ENCODE data around the gene PCYOX1L. TPM values are rescaled to one million over a fixed set of nuclear protein-coding genes. Genes with fewer than 3 reads are reported as not detected.

The PCYOX1L gene
- total RNA-seq, 2 donors from 2014 or later, result 3.3 to 3.9 TPM

- intact Hi-C loops (cut with DNase I, micrococcal nuclease), result no loop called here
- DNase-seq, result no peak
- no peak for ATAC-seq
Measured at GRCh38 chr5:149363936-149364335, 6.1 kb downstream of the PCYOX1L start.

DNA sequence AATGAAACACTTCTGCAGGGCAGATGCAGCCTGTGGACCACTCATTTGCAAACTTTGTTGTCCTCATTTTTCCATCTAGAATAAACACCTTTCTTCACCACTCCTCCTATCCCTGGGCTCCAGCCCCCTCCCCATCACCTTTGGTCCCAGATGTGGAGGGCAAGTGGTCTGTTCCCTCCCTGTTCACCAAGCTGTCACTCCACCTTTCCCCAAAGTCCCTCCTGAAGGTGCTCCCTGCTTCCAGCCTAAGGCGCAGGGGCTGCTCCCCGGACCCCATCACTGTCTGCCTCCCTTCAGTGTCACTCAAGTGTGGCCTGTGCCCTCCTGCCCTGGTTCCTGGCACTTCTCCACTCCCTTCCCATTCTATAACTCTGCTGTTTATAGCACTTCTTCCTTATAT lies 6.9 kb downstream of the PCYOX1L start:
- intact Hi-C loops (cut with DNase I, micrococcal nuclease), result no loop called here
- DNase-seq (no peak), ATAC-seq (no peak)

DNA sequence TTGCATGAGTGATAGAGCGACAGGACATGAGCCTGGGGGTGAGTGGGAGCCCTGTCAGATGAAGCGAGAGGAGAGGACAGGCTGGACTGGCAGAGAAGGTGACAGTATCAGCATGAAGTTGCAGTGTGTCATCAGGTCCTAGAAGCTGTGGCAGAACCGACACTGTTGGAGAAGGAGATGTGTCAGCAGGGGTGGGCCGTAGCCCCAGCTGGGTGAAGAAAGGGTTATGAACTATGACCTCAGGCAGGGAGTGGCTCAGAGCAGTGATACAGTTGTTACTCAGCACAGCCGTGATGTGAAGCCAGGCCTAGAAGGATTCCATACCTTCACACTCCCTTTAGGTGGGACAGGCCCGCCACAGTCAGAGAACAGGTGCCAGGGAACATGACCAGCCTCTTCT lies 7.6 kb downstream of the PCYOX1L start:
- ATAC-seq, result no peak
- no peak for DNase-seq
- intact Hi-C loops (cut with DNase I, micrococcal nuclease), result no loop called here

DNA sequence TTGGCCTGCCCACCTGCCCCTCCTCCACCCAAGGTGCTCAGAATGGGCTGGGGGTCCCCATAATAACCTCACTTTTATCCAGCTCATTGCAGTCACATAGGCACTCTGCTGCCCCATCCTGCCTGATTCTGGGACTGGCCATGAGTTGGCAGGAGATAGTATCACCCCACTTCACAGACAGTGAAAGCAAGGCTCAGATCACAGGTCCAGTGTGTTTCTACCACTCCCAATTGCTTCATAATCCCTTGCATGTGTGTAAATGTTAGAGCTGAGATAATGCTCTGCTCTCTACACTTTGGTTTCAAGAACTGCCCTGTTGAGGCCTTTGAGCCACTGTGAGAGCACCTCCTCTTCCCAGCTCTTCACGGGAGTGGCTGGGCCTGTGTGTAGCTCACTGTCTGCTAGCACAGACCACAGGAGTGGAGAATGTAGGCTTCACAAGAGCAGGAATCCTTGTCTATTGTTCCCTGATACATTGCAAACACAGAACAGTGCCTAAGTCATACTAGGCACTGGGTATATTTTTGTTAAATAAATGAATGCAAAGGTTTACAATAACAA lies 8.4 kb downstream of the PCYOX1L start:
- DNase-seq (no peak), ATAC-seq (no peak)
- intact Hi-C loops (cut with DNase I, micrococcal nuclease), result no loop called here

GRCh38 chr5:149367249-149367971 lies 9.6 kb downstream of the PCYOX1L start:
- DNase-seq (peak; percentile 54 to 58), ATAC-seq (peak; percentile 64)
- intact Hi-C loops (cut with DNase I, micrococcal nuclease), result no loop called here

GRCh38 chr5:149367972-149368645 lies 10.3 kb downstream of the PCYOX1L start:
- no peak for DNase-seq
- intact Hi-C loops (cut with DNase I, micrococcal nuclease), result no loop called here

GRCh38 chr5:149370878-149371277 lies 13.0 kb downstream of the PCYOX1L start:
- DNase-seq, result no peak
- no peak for ATAC-seq
- intact Hi-C loops (cut with DNase I, micrococcal nuclease), result loop anchor here in 1 of 2 donors (10.0 kb wide), 1 partner anchor 64 kb away; no protein-coding TSS in a partner anchor

More at GRCh38 chr5:149367972-149368645, 10.3 kb downstream of the PCYOX1L start:
- no peak for ATAC-seq

- intact Hi-C loops (cut with DNase I, micrococcal nuclease), result loop anchor here in 1 of 2 donors (10.0 kb wide), 1 partner anchor 63 kb away; no protein-coding TSS in a partner anchor
- peak; percentile 57 to 74 for DNase-seq
- ATAC-seq, result peak; percentile 91
Measured at GRCh38 chr5:149371296-149371962, 13.6 kb downstream of the PCYOX1L start.

GRCh38 chr5:149372076-149372795 lies 14.4 kb downstream of the PCYOX1L start:
- no peak for DNase-seq
- intact Hi-C loops (cut with DNase I, micrococcal nuclease), result loop anchor here in 1 of 2 donors (10.0 kb wide), 1 partner anchor 63 kb away; no protein-coding TSS in a partner anchor

DNA sequence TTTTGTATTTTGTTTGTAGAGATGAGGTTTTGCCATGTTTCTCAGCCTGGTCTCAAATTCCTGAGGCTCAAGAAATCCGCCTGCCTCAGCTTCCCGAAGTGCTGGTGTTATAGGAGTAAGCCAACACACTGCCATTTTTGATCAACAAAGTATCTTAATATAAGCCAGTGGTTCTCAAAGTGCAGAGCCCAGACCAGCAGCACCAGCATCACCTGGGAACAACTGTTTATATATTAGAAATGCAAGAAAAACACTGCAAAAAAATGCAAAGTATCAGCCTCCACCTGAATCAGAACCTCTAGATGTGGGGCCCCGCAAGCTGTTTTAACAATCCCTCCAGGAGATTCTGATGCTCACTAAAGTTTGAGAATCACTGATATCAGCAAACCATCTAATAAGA lies 15.1 kb downstream of the PCYOX1L start:
- no peak for ATAC-seq
- intact Hi-C loops (cut with DNase I, micrococcal nuclease), result loop anchor here in 1 of 2 donors (10.0 kb wide), 1 partner anchor 62 kb away; no protein-coding TSS in a partner anchor
- no peak for DNase-seq

More at GRCh38 chr5:149372076-149372795, 14.4 kb downstream of the PCYOX1L start:
- no peak for ATAC-seq

GRCh38 chr5:149374303-149374702 lies 16.5 kb downstream of the PCYOX1L start:
- intact Hi-C loops (cut with DNase I, micrococcal nuclease), result loop anchor here in 1 of 2 donors (10.0 kb wide), 1 partner anchor 60 kb away; no protein-coding TSS in a partner anchor
- DNase-seq, result no peak

GRCh38 chr5:149374801-149375200 lies 17.0 kb downstream of the PCYOX1L start:
- intact Hi-C loops (cut with DNase I, micrococcal nuclease), result loop anchor here in 1 of 2 donors (10.0 kb wide), 1 partner anchor 60 kb away; no protein-coding TSS in a partner anchor
- DNase-seq (no peak), ATAC-seq (no peak)

More at GRCh38 chr5:149374303-149374702, 16.5 kb downstream of the PCYOX1L start:
- no peak for ATAC-seq

- ATAC-seq, result no peak
- intact Hi-C loops (cut with DNase I, micrococcal nuclease), result loop anchor here in 1 of 2 donors (10.0 kb wide), 1 partner anchor 59 kb away; no protein-coding TSS in a partner anchor
Measured at GRCh38 chr5:149375434-149375833, 17.6 kb downstream of the PCYOX1L start.

DNA sequence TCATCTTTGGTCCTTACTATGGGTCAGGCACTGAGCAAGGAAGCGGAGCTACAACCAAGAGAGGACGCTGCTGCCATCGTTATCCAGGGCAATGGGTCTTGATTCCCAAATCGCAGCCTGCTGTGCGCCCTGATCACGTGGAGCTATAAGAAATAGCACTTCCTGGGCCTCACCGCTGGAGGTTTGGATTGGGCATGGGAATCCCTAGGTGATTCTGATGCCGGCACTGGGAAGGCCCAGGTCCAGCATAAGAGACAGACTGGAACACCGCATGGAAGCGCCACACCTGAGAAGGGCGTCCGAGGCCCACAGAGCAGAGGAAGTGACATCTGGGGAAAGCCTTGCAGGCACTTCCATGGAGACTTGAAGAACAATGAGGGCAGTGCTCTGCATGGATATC lies 18.3 kb downstream of the PCYOX1L start:
- ATAC-seq (no peak), DNase-seq (no peak)
- intact Hi-C loops (cut with DNase I, micrococcal nuclease), result loop anchor here in 1 of 2 donors (10.0 kb wide), 1 partner anchor 59 kb away; no protein-coding TSS in a partner anchor

More at GRCh38 chr5:149375434-149375833, 17.6 kb downstream of the PCYOX1L start:
- DNase-seq, result no peak

GRCh38 chr5:149376711-149377447 lies 19.0 kb downstream of the PCYOX1L start:
- intact Hi-C loops (cut with DNase I, micrococcal nuclease), result loop anchor here in 1 of 2 donors (10.0 kb wide), 1 partner anchor 58 kb away; no protein-coding TSS in a partner anchor
- DNase-seq (no peak), ATAC-seq (no peak)

- DNase-seq, result no peak
- intact Hi-C loops (cut with DNase I, micrococcal nuclease), result loop anchor here in 1 of 2 donors (10.0 kb wide), 1 partner anchor 56 kb away; no protein-coding TSS in a partner anchor
- no peak for ATAC-seq
Measured at GRCh38 chr5:149378241-149378820, 20.5 kb downstream of the PCYOX1L start.
